GM12878 (cell line): ENCODE data around the gene HECTD4. TPM values are rescaled to one million over a fixed set of nuclear protein-coding genes. Genes with fewer than 3 reads are reported as not detected.

ENCODE experiments used
- JUNB ChIP-seq: IDR thresholded peaks from 2 replicates; pipeline ENCODE4 v1.6.1; 2016; ENCODE audit warnings: antibody characterized with exemption, mild to moderate bottlenecking
- MLLT1 ChIP-seq: fragments of 450-650 bp; IDR thresholded peaks from 2 replicates; pipeline ENCODE4 v1.6.1; 2016; ENCODE audit warnings: mild to moderate bottlenecking
- WRNIP1 ChIP-seq: IDR thresholded peaks from 2 replicates; pipeline ENCODE4 v1.6.1; 2011; ENCODE audit warnings: low read depth, low read length, improper control_type of control experiment, borderline replicate concordance
- polyA plus RNA-seq, 11 experiments: library from polyadenylated mRNA; depleted of rRNA in 4 of 11; unstranded in 6 of 11; stranded (reverse) in 5 of 11; fragments of >200 nt; fragmentation: Nextera tagmentation in 4 of 11; fragmentation: Illumina TruSeq in 1 of 11; extraction: Ambion mirVana in 4 of 11; extraction: Trizol in 1 of 11; gene quantifications; 1 replicate in 1 of 11; 2 replicates in 10 of 11; pipeline versions ENCODE4 v1.2.1 to v1.2.3, GENCODE V29; 2011 to 2016; ENCODE audit warnings: inconsistent platforms in 2 of 11, missing spikeins in 2 of 11, low read depth in 1 of 11
- total RNA-seq, 4 experiments: library from RNA; depleted of rRNA in 3 of 4; stranded (reverse); fragments of >200 nt in 3 of 4; fragmentation: Illumina TruSeq in 1 of 4; extraction: Trizol in 1 of 4; gene quantifications; 2 replicates each; pipeline versions ENCODE4 v1.2.1 to v1.2.3, GENCODE V29; 2013 to 2021
- TF ChIP-seq, protein P1 (sequence below): IDR thresholded peaks from 2 replicates; pipeline ENCODE4 v1.6.1; 2012; ENCODE audit warnings: low read length, inconsistent platforms
- TF ChIP-seq, protein P2 (sequence below): fragments of 450-650 bp; IDR thresholded peaks from 2 replicates; pipeline ENCODE4 v1.6.1; 2017; ENCODE audit warnings: mild to moderate bottlenecking, low read depth, inconsistent platforms; ENCODE audit not compliant: poor library complexity, severe bottlenecking
- TF ChIP-seq, protein P3 (sequence below): IDR thresholded peaks from 2 replicates; pipeline ENCODE4 v1.6.1; 2011; ENCODE audit warnings: low read depth, low read length, improper control_type of control experiment, borderline replicate concordance

The HECTD4 gene
- total and polyA plus RNA-seq, 10 of the 15 experiments (the other 5 are each of a cell fraction or from before 2014, with no cell fraction given): 5.8 to 43.9 (median 17.9) TPM

DNA sequence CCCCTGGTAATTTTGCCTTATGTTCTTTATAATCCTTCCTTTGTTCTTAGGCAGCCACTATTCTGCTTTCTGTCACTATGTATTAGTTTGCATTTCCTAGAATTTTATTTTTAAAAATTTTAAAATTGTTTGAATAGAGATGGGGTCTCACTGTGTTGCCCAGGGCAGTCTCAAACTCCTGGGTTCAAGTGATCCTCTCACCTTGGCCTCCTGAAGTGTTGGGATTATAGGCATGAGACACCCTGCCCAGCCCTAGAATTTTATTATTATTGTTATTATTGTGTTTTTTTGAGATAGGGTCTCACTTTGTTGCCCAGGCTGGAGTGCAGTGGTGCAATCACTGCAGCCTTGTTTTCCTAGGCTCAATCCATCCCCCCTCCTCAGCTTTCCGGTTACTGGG, 39.1 kb upstream of the HECTD4 start (continued):
- TF ChIP-seq, protein P1, sequence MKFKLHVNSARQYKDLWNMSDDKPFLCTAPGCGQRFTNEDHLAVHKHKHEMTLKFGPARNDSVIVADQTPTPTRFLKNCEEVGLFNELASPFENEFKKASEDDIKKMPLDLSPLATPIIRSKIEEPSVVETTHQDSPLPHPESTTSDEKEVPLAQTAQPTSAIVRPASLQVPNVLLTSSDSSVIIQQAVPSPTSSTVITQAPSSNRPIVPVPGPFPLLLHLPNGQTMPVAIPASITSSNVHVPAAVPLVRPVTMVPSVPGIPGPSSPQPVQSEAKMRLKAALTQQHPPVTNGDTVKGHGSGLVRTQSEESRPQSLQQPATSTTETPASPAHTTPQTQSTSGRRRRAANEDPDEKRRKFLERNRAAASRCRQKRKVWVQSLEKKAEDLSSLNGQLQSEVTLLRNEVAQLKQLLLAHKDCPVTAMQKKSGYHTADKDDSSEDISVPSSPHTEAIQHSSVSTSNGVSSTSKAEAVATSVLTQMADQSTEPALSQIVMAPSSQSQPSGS: no peak
- TF ChIP-seq JUNB (no peak), MLLT1 (no peak), WRNIP1 (no peak)
- TF ChIP-seq, protein P2, sequence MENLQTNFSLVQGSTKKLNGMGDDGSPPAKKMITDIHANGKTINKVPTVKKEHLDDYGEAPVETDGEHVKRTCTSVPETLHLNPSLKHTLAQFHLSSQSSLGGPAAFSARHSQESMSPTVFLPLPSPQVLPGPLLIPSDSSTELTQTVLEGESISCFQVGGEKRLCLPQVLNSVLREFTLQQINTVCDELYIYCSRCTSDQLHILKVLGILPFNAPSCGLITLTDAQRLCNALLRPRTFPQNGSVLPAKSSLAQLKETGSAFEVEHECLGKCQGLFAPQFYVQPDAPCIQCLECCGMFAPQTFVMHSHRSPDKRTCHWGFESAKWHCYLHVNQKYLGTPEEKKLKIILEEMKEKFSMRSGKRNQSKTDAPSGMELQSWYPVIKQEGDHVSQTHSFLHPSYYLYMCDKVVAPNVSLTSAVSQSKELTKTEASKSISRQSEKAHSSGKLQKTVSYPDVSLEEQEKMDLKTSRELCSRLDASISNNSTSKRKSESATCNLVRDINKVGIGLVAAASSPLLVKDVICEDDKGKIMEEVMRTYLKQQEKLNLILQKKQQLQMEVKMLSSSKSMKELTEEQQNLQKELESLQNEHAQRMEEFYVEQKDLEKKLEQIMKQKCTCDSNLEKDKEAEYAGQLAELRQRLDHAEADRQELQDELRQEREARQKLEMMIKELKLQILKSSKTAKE: no peak
- TF ChIP-seq, protein P3, sequence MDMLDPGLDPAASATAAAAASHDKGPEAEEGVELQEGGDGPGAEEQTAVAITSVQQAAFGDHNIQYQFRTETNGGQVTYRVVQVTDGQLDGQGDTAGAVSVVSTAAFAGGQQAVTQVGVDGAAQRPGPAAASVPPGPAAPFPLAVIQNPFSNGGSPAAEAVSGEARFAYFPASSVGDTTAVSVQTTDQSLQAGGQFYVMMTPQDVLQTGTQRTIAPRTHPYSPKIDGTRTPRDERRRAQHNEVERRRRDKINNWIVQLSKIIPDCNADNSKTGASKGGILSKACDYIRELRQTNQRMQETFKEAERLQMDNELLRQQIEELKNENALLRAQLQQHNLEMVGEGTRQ: no peak
